HCT116 (cell line): ENCODE measurements around the gene SPEM3. TPM values are rescaled to one million over a fixed set of nuclear protein-coding genes. Genes with fewer than 3 reads are reported as not detected.

Experiments
- ATAC-seq: fragments of 200-7000 bp; cut with Tn5 transposase; 2 replicates; pipeline ENCODE4 v1.9.1; 2020; ENCODE audit warnings: mild to moderate bottlenecking, moderate library complexity
- BruUV-seq: library from RNA; stranded (reverse); fragments of 400-500 nt; replicated peaks from 2 replicates; lab custom pipeline; 2021; lab: Mats Ljungman, UMichigan
- CTCF ChIA-PET: fragments of 300-600 bp; sonication (Branson Sonifier 250); formaldehyde crosslinking; loops from one replicate; lab custom pipeline; 2021; ENCODE audit warnings: antibody characterized with exemption; lab: Charles Lee
- POLR2A ChIA-PET: fragments of 300-600, 350-600 bp; sonication (Branson Sonifier 250); formaldehyde crosslinking; loops from one replicate; lab custom pipeline; 2021; ENCODE audit warnings: antibody characterized with exemption; lab: Charles Lee
- RAD21 ChIA-PET, 2 experiments: fragments of 300-600 bp; sonication (Branson Sonifier 250); formaldehyde crosslinking; loops; one replicate each; lab custom pipeline; 2023; ENCODE audit warnings: low total read pairs in 2 of 2; ENCODE audit not compliant: uncharacterized antibody in 2 of 2, unreplicated experiment in 2 of 2, low non-redundant PET in 1 of 2; lab: Charles Lee
- DNase-seq: peaks from one replicate; pipeline ENCODE4 v3.0.0-alpha.2; 2010; ENCODE audit warnings: low read depth, low spot score
- H2AFZ ChIP-seq: fragments of 200-600 bp; shearing (Covaris generic), sonication (generic); 2 replicates; pipeline ENCODE4 v1.6.1; 2017; ENCODE audit warnings: low read depth, mixed run types, mixed read lengths, antibody characterized with exemption, low read length; ENCODE audit not compliant: poor library complexity, severe bottlenecking
- H3K27ac ChIP-seq: 2 replicates; pipeline ENCODE4 v1.5.1; 2012; ENCODE audit warnings: low read depth, low read length
- H3K27me3 ChIP-seq: fragments of 200-600 bp; sonication (generic); 2 replicates; pipeline ENCODE4 v1.6.1; 2016; ENCODE audit warnings: mixed run types, low read length, mixed read lengths; ENCODE audit not compliant: insufficient read depth
- H3K36me3 ChIP-seq, 2 experiments: fragments of 200-500 bp in 1 of 2; fragments of 200-600 bp in 1 of 2; sonication (Bioruptor generic) in 1 of 2; sonication (generic) in 1 of 2; 2 replicates each; pipeline versions ENCODE4 v1.5.1 to v1.6.1; 2014 to 2016; ENCODE audit warnings: low read length in 2 of 2, inconsistent platforms in 1 of 2, mixed read lengths in 1 of 2, mixed run types in 1 of 2; ENCODE audit not compliant: insufficient read depth in 2 of 2, control insufficient read depth in 1 of 2
- H3K4me1 ChIP-seq, 2 experiments: fragments of 200-600 bp in 1 of 2; sonication (generic) in 1 of 2; 2 replicates each; pipeline versions ENCODE4 v1.5.1 to v1.6.1; 2012 to 2017; ENCODE audit warnings: low read length in 2 of 2, inconsistent platforms in 1 of 2, mild to moderate bottlenecking in 1 of 2, mixed read lengths in 1 of 2, mixed run types in 1 of 2, moderate library complexity in 1 of 2; ENCODE audit not compliant: insufficient read depth in 2 of 2, control insufficient read depth in 1 of 2
- H3K4me2 ChIP-seq: fragments of 200-600 bp; sonication (generic); 2 replicates; pipeline ENCODE4 v1.6.1; 2017; ENCODE audit warnings: mixed run types, low read length, mixed read lengths
- H3K4me3 ChIP-seq, 2 experiments: fragments of 200-600 bp in 1 of 2; sonication (generic) in 1 of 2; replicated peaks in 1 of 2; 2 replicates each; pipeline ENCODE4 v1.5.1; 2011 to 2016; ENCODE audit warnings: low read length in 2 of 2, control low read depth in 1 of 2, low read depth in 1 of 2, mild to moderate bottlenecking in 1 of 2, mixed read lengths in 1 of 2, mixed run types in 1 of 2
- H3K79me2 ChIP-seq: fragments of 200-600 bp; sonication (generic); 2 replicates; pipeline ENCODE4 v1.6.1; 2017; ENCODE audit warnings: mild to moderate bottlenecking, mixed run types, low read length, moderate library complexity, mixed read lengths; ENCODE audit not compliant: insufficient read depth
- H3K9ac ChIP-seq: fragments of 200-600 bp; sonication (generic); 2 replicates; pipeline ENCODE4 v1.6.1; 2016; ENCODE audit warnings: low read length, mixed read lengths
- H3K9me2 ChIP-seq: fragments of 200-600 bp; sonication (generic), shearing (Covaris generic); 2 replicates; pipeline ENCODE4 v1.6.1; 2017; ENCODE audit warnings: mixed run types, mild to moderate bottlenecking, moderate library complexity; ENCODE audit not compliant: insufficient read depth
- H3K9me3 ChIP-seq, 2 experiments: fragments of 200-500 bp in 1 of 2; fragments of 200-600 bp in 1 of 2; sonication (Bioruptor generic) in 1 of 2; sonication (generic) in 1 of 2; 2 replicates each; pipeline ENCODE4 v1.6.1; 2014 to 2017; ENCODE audit warnings: low read length in 2 of 2, mixed read lengths in 2 of 2, inconsistent platforms in 1 of 2, low read depth in 1 of 2, mild to moderate bottlenecking in 1 of 2, mixed run types in 1 of 2, moderate library complexity in 1 of 2; ENCODE audit not compliant: control insufficient read depth in 1 of 2, insufficient read depth in 1 of 2
- H4K20me1 ChIP-seq: fragments of 200-600 bp; sonication (generic), shearing (Covaris generic); 2 replicates; pipeline ENCODE4 v1.6.1; 2017; ENCODE audit warnings: mixed run types, mild to moderate bottlenecking, moderate library complexity; ENCODE audit not compliant: insufficient read depth
- ATF3 ChIP-seq: IDR thresholded peaks from 2 replicates; pipeline ENCODE4 v1.6.1; 2012
- CBX3 ChIP-seq: IDR thresholded peaks from 2 replicates; pipeline ENCODE4 v1.6.1; 2012; ENCODE audit warnings: low read depth
- CEBPB ChIP-seq: IDR thresholded peaks from 2 replicates; pipeline ENCODE4 v1.6.1; 2012; ENCODE audit warnings: low read depth
- ELF1 ChIP-seq: IDR thresholded peaks from 2 replicates; pipeline ENCODE4 v1.6.1; 2012; ENCODE audit warnings: low read depth, borderline replicate concordance
- EZH2phosphoT487 ChIP-seq: fragments of 200-600 bp; IDR thresholded peaks from 2 replicates; pipeline ENCODE4 v1.6.1; 2018; ENCODE audit warnings: antibody characterized with exemption, borderline replicate concordance
- JUND ChIP-seq: IDR thresholded peaks from 2 replicates; pipeline ENCODE4 v1.6.1; 2012
- POLR2A ChIP-seq: IDR thresholded peaks from 2 replicates; pipeline ENCODE4 v1.7.0; 2011; ENCODE audit warnings: borderline replicate concordance; ENCODE audit not compliant: insufficient read depth, insufficient read length; ENCODE audit errors: extremely low read depth
- POLR2AphosphoS5 ChIP-seq: IDR thresholded peaks from 2 replicates; pipeline ENCODE4 v1.6.1; 2011; ENCODE audit warnings: mild to moderate bottlenecking, low read depth, low read length, moderate library complexity
- SP1 ChIP-seq: IDR thresholded peaks from 2 replicates; pipeline ENCODE4 v1.6.1; 2012; ENCODE audit warnings: low read depth
- ZNF274 ChIP-seq: fragments of 200-500 bp; sonication (Bioruptor generic); IDR thresholded peaks from 2 replicates; pipeline ENCODE4 v1.6.1; 2014; ENCODE audit warnings: mild to moderate bottlenecking, low read depth, low read length, inconsistent platforms
- intact Hi-C: fragments of 100-400 bp; cut with micrococcal nuclease; formaldehyde crosslinking; loops from 2 replicates; pipeline ENCODE4 v1.10.0; 2022
- total RNA-seq: library from RNA; stranded (reverse); gene quantifications from one replicate; pipeline ENCODE4 v1.2.1, GENCODE V29; 2021; ENCODE audit not compliant: unreplicated experiment
- TF ChIP-seq, protein P1 (sequence below): IDR thresholded peaks from 2 replicates; pipeline ENCODE4 v1.6.1; 2012

The SPEM3 gene
- total RNA-seq, 1 experiment from 2014 or later: not detected

- intact Hi-C loops: no loop called here
- Histone ChIP-seq H3K9me2 (no peaks in the 10 kb centered on the region), H3K4me2 (no peak overlapping the region), H3K4me1 (peaks cover 13 to 22% of the 10 kb centered on the region in 2 experiments), H2AFZ (no peak overlapping the region), H3K79me2 (peaks cover 8% of the 10 kb centered on the region), H3K27ac (no peak overlapping the region), H3K27me3 (no peaks in the 10 kb centered on the region), H3K9ac (no peak overlapping the region), H3K9me3 (no peaks in the 10 kb centered on the region), H4K20me1 (no peaks in the 10 kb centered on the region), H3K4me3 (no peak overlapping the region), H3K36me3 (peaks cover 0 to 6% of the 10 kb centered on the region in 2 experiments; a peak in 1 of 4 replicates)
- ATAC-seq (no peak), DNase-seq (no peak)
- ChIA-PET POLR2A (interaction anchor here (0.6 kb wide), 1 partner anchor 140 kb away, joined by 6 read pairs; no protein-coding TSS in a partner anchor), CTCF (interaction anchor here (1.1 kb wide), 1 partner anchor 30 kb away, joined by 4 read pairs; no protein-coding TSS in a partner anchor), RAD21 (no interaction called here)
- TF ChIP-seq ELF1 (no peak), CBX3 (no peak), POLR2AphosphoS5 (no peak), JUND (no peak), ZNF274 (no peak), EZH2phosphoT487 (no peak), POLR2A (no peak), ATF3 (no peak), SP1 (no peak), CEBPB (no peak)
- TF ChIP-seq, protein P1, sequence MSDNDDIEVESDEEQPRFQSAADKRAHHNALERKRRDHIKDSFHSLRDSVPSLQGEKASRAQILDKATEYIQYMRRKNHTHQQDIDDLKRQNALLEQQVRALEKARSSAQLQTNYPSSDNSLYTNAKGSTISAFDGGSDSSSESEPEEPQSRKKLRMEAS: no peak
- BruUV-seq: no TSS peak
Observed at GRCh38 chr17:7407082-7407481, 21.6 kb upstream of the SPEM3 start.
